Measurements from ENCODE around the gene TTLL11.

- TF ChIP-seq CTCF (conservative IDR thresholded peaks at IDR 0.05; ENCODE audit: low read length) = no peak
- no peak for TF ChIP-seq EZH2phosphoT487 (IDR thresholded peaks at IDR 0.05; ENCODE audit: borderline replicate concordance)
These were observed 196.0 kb downstream of the TTLL11 start for GRCh38 chr9:121897140-121897539.

Measured in Loucy (cell line).